K562 (cell line): ENCODE results near the gene BICC1. TPM values are rescaled to one million over a fixed set of nuclear protein-coding genes. Genes with fewer than 3 reads are reported as not detected.
A peak's percentile ranks its signal among the peaks of the same experiment; 100 is the strongest.

ENCODE experiments used
- ATAC-seq: fragments of 200-7000 bp; cut with Tn5 transposase; 3 replicates; pipeline ENCODE4 v1.9.1; 2020; ENCODE audit warnings: moderate library complexity
- BruUV-seq: library from RNA; stranded (reverse); fragments of 400-500 nt; replicated peaks from 2 replicates; lab custom pipeline; 2021; lab: Mats Ljungman, UMichigan
- CTCF ChIA-PET: fragments of 300-600 bp; formaldehyde crosslinking; extraction: SDS; loops from one replicate; lab custom pipeline; 2021; ENCODE audit warnings: low intra/inter-chr PET ratio; lab: Yijun Ruan, JAX
- POLR2A ChIA-PET: fragments of 300-600, 350-650 bp; sonication (Branson Sonifier 250); formaldehyde crosslinking; extraction: SDS; loops from one replicate; lab custom pipeline; 2021; ENCODE audit warnings: antibody characterized with exemption, inconsistent platforms; lab: Yijun Ruan, JAX
- DNase-seq, 4 experiments: peaks; one replicate each; pipeline versions ENCODE4 v3.0.0 to v3.0.0-alpha.2; 2011 to 2018; ENCODE audit warnings: low spot score in 3 of 4, mixed read lengths in 3 of 4; ENCODE audit errors: extremely low read depth in 1 of 4
- FAIRE-seq: peaks from 2 replicates; lab custom pipeline; 2011; peaks lifted over from hg19 to GRCh38; lab: Jason Lieb, UNC
- H2AFZ ChIP-seq: 2 replicates; pipeline ENCODE4 v1.6.0; 2011; ENCODE audit warnings: low read depth, low read length, control low read depth, inconsistent platforms
- H3K27ac ChIP-seq: fragments of 200-600 bp; 3 replicates; pipeline ENCODE4 v1.8.0; 2011; ENCODE audit warnings: low read depth, mild to moderate bottlenecking, control low read depth, inconsistent platforms, low read length, moderate library complexity, mixed read lengths; ENCODE audit errors: extremely low read depth
- H3K27me3 ChIP-seq, 2 experiments: fragments of 300-600 bp in 1 of 2; 2 replicates in 1 of 2; 3 replicates in 1 of 2; pipeline versions ENCODE4 v1.6.0 to v1.8.0; 2011; ENCODE audit warnings: inconsistent platforms in 2 of 2, low read length in 2 of 2, mild to moderate bottlenecking in 1 of 2, mixed read lengths in 1 of 2, moderate library complexity in 1 of 2; ENCODE audit not compliant: control insufficient read depth in 2 of 2, insufficient read depth in 2 of 2
- H3K36me3 ChIP-seq: fragments of 300-600 bp; 3 replicates; pipeline ENCODE4 v1.8.0; 2011; ENCODE audit warnings: mild to moderate bottlenecking, low read length, inconsistent platforms; ENCODE audit not compliant: control insufficient read depth, insufficient read depth
- H3K4me1 ChIP-seq, 2 experiments: fragments of 200-600 bp in 1 of 2; replicated peaks in 1 of 2; 2 replicates in 1 of 2; 3 replicates in 1 of 2; pipeline versions ENCODE4 v1.5.1 to v1.8.0; 2011; ENCODE audit warnings: inconsistent platforms in 2 of 2, low read length in 2 of 2, mild to moderate bottlenecking in 1 of 2, mixed read lengths in 1 of 2, moderate library complexity in 1 of 2; ENCODE audit not compliant: control insufficient read depth in 2 of 2, insufficient read depth in 2 of 2
- H3K4me2 ChIP-seq: 2 replicates; pipeline ENCODE4 v1.6.1; 2011; ENCODE audit warnings: low read length, control low read depth, inconsistent platforms, mixed read lengths; ENCODE audit not compliant: insufficient read depth
- H3K4me3 ChIP-seq: fragments of 200-600 bp; sonication (generic), shearing (Covaris generic); 2 replicates; pipeline ENCODE4 v1.5.1; 2016; ENCODE audit warnings: control low read depth, inconsistent platforms
- H3K79me2 ChIP-seq: fragments of 200-600 bp; 3 replicates; pipeline ENCODE4 v1.8.0; 2011; ENCODE audit warnings: low read length, inconsistent platforms; ENCODE audit not compliant: control insufficient read depth, insufficient read depth
- H3K9ac ChIP-seq, 2 experiments: 2 replicates each; pipeline versions ENCODE4 v1.6.0 to v1.6.1; 2011; ENCODE audit warnings: low read depth in 2 of 2, low read length in 2 of 2, control low read depth in 1 of 2, inconsistent platforms in 1 of 2, mild to moderate bottlenecking in 1 of 2, mixed read lengths in 1 of 2; ENCODE audit not compliant: insufficient read depth in 1 of 2
- H3K9me1 ChIP-seq: one replicate; pipeline ENCODE4 v1.6.0; 2011; ENCODE audit warnings: inconsistent platforms, mild to moderate bottlenecking, low read length, moderate library complexity; ENCODE audit not compliant: control insufficient read depth, insufficient read depth
- H3K9me3 ChIP-seq: replicated peaks from 2 replicates; pipeline ENCODE4 v1.5.1; 2011; ENCODE audit warnings: low read depth, low read length, inconsistent platforms; ENCODE audit not compliant: control insufficient read depth, insufficient read depth
- H4K20me1 ChIP-seq: replicated peaks from 2 replicates; pipeline ENCODE4 v1.6.1; 2011; ENCODE audit warnings: low read length, inconsistent platforms, mixed read lengths; ENCODE audit not compliant: control insufficient read depth, insufficient read depth
- ASH1L ChIP-seq: fragments of 450-650 bp; IDR thresholded peaks from 2 replicates; pipeline ENCODE4 v1.6.1; 2018; ENCODE audit warnings: borderline replicate concordance, mild to moderate bottlenecking, low read depth; ENCODE audit not compliant: partially characterized antibody
- BRF2 ChIP-seq: IDR thresholded peaks from 3 replicates; pipeline ENCODE4 v1.6.1; 2011; ENCODE audit warnings: borderline replicate concordance, mild to moderate bottlenecking; ENCODE audit not compliant: insufficient read length, insufficient read depth
- C11orf30 ChIP-seq: fragments of 450-650 bp; IDR thresholded peaks from 2 replicates; pipeline ENCODE4 v1.6.1; 2016; ENCODE audit warnings: low read depth, mild to moderate bottlenecking
- MAFF ChIP-seq: IDR thresholded peaks from 2 replicates; pipeline ENCODE4 v1.6.1; 2012; ENCODE audit warnings: low read length, improper control_type of control experiment
- MAFG ChIP-seq: fragments of 450-650 bp; conservative IDR thresholded peaks from 2 replicates; pipeline ENCODE4 v1.6.1; 2016; ENCODE audit warnings: missing genetic modification characterization, missing compliant biosample characterization
- MAFK ChIP-seq: IDR thresholded peaks from 2 replicates; pipeline ENCODE4 v1.6.1; 2011; ENCODE audit warnings: low read length, improper control_type of control experiment
- ZBTB9 ChIP-seq: fragments of 450-650 bp; formaldehyde crosslinking; IDR thresholded peaks from 2 replicates; pipeline ENCODE4 v1.4.0; 2020; ENCODE audit warnings: mild to moderate bottlenecking, moderate library complexity
- ZNF316 ChIP-seq: fragments of 450-650 bp; IDR thresholded peaks from 2 replicates; pipeline ENCODE4 v1.6.1; 2016
- WGBS: fragments of 100-300 bp; shearing (Covaris generic); methylation state at CpG from one replicate; pipeline ENCODE4 v1.1.6; 2016; ENCODE audit warnings: low coverage, mixed read lengths; ENCODE audit not compliant: insufficient coverage; ENCODE audit errors: missing lambda C conversion rate; 5-methylcytosine and 5-hydroxymethylcytosine counted together
- in situ Hi-C: fragments of 300-500 bp; cut with MboI; formaldehyde crosslinking; loops from 4 replicates; pipeline ENCODE4 v1.15.0; 2018; ENCODE audit warnings: inconsistent platforms, mixed read lengths
- intact Hi-C: fragments of 100-400 bp; cut with micrococcal nuclease; formaldehyde crosslinking; loops from 2 replicates; pipeline ENCODE4 v1.14.2; 2022
- polyA plus RNA-seq, 8 experiments: library from polyadenylated mRNA; depleted of rRNA in 4 of 8; stranded (reverse) in 5 of 8; unstranded in 3 of 8; fragments of >200 nt; fragmentation: Nextera tagmentation in 2 of 8; fragmentation: Illumina TruSeq in 1 of 8; extraction: Ambion mirVana in 2 of 8; extraction: Trizol in 1 of 8; gene quantifications; 2 replicates each; pipeline versions ENCODE4 v1.2.1 to v1.2.3, GENCODE V29; 2011 to 2014; ENCODE audit warnings: inconsistent platforms in 1 of 8, missing spikeins in 1 of 8
- total RNA-seq, 7 experiments: library from RNA; depleted of rRNA in 6 of 7; stranded (reverse); fragments of >200 nt in 6 of 7; fragmentation: Illumina TruSeq in 2 of 7; extraction: Trizol in 2 of 7; gene quantifications; 2 replicates each; pipeline versions ENCODE4 v1.2.1 to v1.2.3, GENCODE V29; 2011 to 2021; ENCODE audit warnings: low replicate concordance in 1 of 7

The BICC1 gene
- total and polyA plus RNA-seq, 9 of the 15 experiments (the other 6 are each of a cell fraction or from before 2014, with no cell fraction given): not detected

GRCh38 chr10:58543141-58543540, 30.5 kb downstream of the BICC1 start (continued):
- TF ChIP-seq ZBTB9 (CRISPR knock-in tag): no peak

- ChIA-PET POLR2A (no interaction called here), CTCF (no interaction called here)
- Histone ChIP-seq H3K9ac (no peak overlapping the region), H3K36me3 (no peaks in the 10 kb centered on the region), H3K4me2 (no peak overlapping the region), H3K4me1 (no peaks in the 10 kb centered on the region), H3K9me1 (no peaks in the 10 kb centered on the region), H3K4me3 (no peak overlapping the region), H2AFZ (no peak overlapping the region), H3K27me3 (no peaks in the 10 kb centered on the region), H3K79me2 (no peaks in the 10 kb centered on the region), H3K27ac (no peak overlapping the region), H3K9me3 (no peaks in the 10 kb centered on the region), H4K20me1 (no peaks in the 10 kb centered on the region)
- in situ Hi-C loops (no loop called here), intact Hi-C loops (no loop called here)
- peak; percentile 58; the same call in 1 of the 2 replicates for TF ChIP-seq C11orf30
- peak; percentile 81 for TF ChIP-seq MAFK
- peak; percentile 79 for TF ChIP-seq MAFF
- peak; percentile 85 for TF ChIP-seq ZNF316
- TF ChIP-seq ASH1L: no peak
- no peak for TF ChIP-seq BRF2
- TF ChIP-seq MAFG (tag): peak; percentile 60
- WGBS: 0% methylated on average over 1 of the region's 1 CpG
- FAIRE-seq: no peak
- DNase-seq: no peak
- BruUV-seq: no TSS peak
- ATAC-seq: no peak
Observed at GRCh38 chr10:58544135-58544534, 31.5 kb downstream of the BICC1 start.
